Activated CD4-positive, alpha-beta T cell treated with anti-CD3 and anti-CD28 coated beads, Interleukin-2, amount 50 U/mL, for 16 hours (primary cell): Measurements from ENCODE around the gene AMH.
A peak's percentile ranks its signal among the peaks of the same experiment; 100 is the strongest.

Experiments
- DNase-seq: peaks from one replicate; pipeline ENCODE4 v3.0.0-alpha.2; 2020

AMH gene

DNA sequence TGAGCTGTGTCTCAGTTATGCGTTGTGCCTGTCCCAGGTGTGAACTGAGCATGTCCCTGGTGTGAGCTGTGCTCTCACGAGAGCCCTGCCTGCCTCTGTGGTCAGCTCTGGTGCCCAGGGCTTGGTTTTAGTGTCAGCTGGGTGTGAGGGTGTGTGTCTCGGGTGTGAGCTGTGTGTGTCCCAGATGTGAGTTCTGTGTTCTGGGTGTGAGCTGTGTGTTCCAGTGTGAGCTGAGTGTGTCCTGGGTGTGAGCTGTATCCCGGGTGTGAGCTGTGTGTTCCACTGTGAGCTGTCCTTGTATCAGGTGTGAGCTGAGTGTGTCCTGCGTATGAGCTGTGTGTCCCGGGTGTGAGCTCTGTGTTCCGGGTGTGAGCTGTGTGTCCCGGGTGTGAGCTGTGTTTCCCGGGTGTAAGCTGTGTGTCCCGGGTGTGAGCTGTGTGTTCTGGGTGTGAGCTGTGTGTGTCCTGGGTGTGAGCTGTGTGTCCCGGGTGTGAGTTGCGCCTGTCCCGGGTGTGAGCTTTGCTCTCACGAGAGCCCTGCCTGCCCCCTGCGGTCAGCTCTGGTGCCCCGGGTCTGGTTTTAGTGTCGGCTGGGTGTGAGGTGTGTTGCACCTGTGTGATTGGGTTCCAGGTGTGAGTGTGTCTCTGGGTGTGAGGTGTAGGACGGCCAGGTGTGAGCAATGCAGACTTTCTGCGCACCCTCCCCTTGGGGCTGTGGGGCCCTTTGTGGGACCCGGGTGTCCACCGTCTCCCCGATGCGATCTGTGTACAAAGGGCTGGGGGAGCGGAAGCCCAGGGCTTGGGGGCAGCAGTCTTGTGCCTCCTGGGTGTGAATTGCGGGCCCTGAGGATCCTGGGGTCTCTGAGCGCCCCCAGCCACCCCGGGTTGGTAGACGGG is 39.9 kb downstream of the AMH start:
- DNase-seq, result no peak

DNA sequence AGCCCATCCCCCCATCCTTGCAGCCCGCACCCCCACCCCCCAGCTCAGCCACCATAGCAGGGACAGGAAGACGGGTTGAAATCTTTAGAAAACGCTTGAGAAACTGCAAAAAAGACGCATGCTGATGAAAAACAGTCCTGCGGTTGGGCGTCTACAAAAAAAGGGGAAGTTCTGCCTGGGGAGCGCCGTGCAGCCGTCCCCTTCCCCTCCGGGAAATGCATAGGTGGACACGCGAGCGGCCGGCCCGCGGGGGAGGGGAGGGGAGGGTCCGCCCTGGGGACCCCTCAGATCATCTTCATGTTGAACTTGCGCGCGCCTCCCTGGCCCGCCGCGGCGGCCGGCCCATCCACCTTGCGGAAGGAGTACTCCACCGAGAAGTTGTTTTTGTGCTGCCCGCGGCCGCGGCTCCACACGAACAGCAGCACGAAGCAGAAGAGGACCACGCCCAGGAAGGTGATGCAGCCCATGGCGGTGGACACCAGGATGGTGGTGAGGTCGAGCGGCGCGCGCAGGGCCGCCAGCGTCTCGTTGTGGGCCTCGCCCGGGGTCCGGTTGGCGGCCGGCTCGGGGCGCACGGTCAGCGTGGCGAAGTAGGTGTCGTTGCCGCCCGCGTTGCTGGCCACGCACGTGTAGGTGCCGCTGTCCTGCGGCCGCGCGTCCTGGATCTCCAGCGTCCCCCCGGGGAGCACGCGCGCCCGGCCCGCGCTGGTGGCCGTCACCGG is 40.8 kb downstream of the AMH start:
- DNase-seq, result peak; percentile 63

- DNase-seq, result no peak
Measured at GRCh38 chr19:2290441-2291184, 41.5 kb downstream of the AMH start.

GRCh38 chr19:2291185-2291751 is 42.1 kb downstream of the AMH start:
- no peak for DNase-seq

- no peak for DNase-seq
Measured at GRCh38 chr19:2294687-2295335, 45.7 kb downstream of the AMH start.

GRCh38 chr19:2296141-2296540 is 47.0 kb downstream of the AMH start:
- no peak for DNase-seq

DNA sequence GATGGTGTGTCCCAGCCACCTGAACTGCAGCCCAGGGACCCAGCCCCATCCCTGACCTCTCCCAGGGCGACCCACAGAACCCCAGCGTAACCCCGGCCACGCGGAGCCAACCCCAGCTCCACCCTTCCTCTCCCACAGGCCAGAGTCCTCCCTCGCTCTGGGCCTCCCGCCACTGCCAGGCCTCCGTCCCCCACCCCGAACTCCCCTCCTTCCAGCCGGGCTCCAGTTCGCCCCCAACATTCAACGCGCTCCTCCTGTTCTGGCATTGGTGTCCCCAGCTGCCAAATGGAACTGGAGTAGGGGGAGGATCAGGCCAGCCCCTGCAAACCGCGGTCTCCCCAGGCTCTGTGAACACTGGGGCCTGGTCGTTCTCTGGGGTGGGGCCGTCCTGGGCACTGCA is 51.4 kb downstream of the AMH start:
- DNase-seq, result no peak
